Neural cell (in vitro differentiated cells): Measurements from ENCODE around the gene LRRK1. TPM values are rescaled to one million over a fixed set of nuclear protein-coding genes. Genes with fewer than 3 reads are reported as not detected.

Experiments
- H2AFZ ChIP-seq: fragments of 200-600, 300-800 bp; sonication (generic), shearing (Covaris generic); 2 replicates; pipeline ENCODE4 v1.6.0; 2014; ENCODE audit warnings: low read depth, mild to moderate bottlenecking, antibody characterized with exemption, low read length, moderate library complexity
- H3F3A ChIP-seq: fragments of 200-600 bp; shearing (Covaris generic); 2 replicates; pipeline ENCODE4 v1.6.1; 2016; ENCODE audit warnings: mild to moderate bottlenecking, moderate library complexity, mixed read lengths, antibody characterized with exemption, low read length; ENCODE audit not compliant: insufficient read depth, poor library complexity, severe bottlenecking
- H3K27ac ChIP-seq: fragments of 200-600, 300-800 bp; sonication (generic), shearing (Covaris generic); 2 replicates; pipeline ENCODE4 v1.5.1; 2014; ENCODE audit warnings: mild to moderate bottlenecking, low read length, moderate library complexity
- H3K27me3 ChIP-seq: fragments of 300-800, 200-600 bp; sonication (generic), shearing (Covaris generic); 2 replicates; pipeline ENCODE4 v1.6.0; 2014; ENCODE audit warnings: mild to moderate bottlenecking, low read depth, low read length, moderate library complexity; ENCODE audit not compliant: insufficient read depth
- H3K36me3 ChIP-seq: fragments of 300-800, 200-600 bp; sonication (generic), shearing (Covaris generic); 2 replicates; pipeline ENCODE4 v1.5.1; 2014; ENCODE audit warnings: mild to moderate bottlenecking, antibody characterized with exemption, low read length, moderate library complexity; ENCODE audit not compliant: insufficient read depth
- H3K4me2 ChIP-seq: fragments of 300-800, 200-600 bp; sonication (generic), shearing (Covaris generic); 2 replicates; pipeline ENCODE4 v1.6.0; 2014; ENCODE audit warnings: mild to moderate bottlenecking, low read length
- H3K4me3 ChIP-seq: fragments of 300-800, 200-600 bp; sonication (generic), shearing (Covaris generic); 2 replicates; pipeline ENCODE4 v1.5.1; 2014; ENCODE audit warnings: mild to moderate bottlenecking, low read length, moderate library complexity
- H3K79me2 ChIP-seq: fragments of 200-600 bp; shearing (Covaris generic); replicated peaks from 2 replicates; pipeline ENCODE4 v1.6.0; 2014; ENCODE audit warnings: mild to moderate bottlenecking, low read length, moderate library complexity; ENCODE audit not compliant: insufficient read depth
- H3K9ac ChIP-seq: fragments of 300-800, 200-600 bp; sonication (generic), shearing (Covaris generic); 2 replicates; pipeline ENCODE4 v1.6.1; 2016; ENCODE audit warnings: mild to moderate bottlenecking, low read length, mixed read lengths
- H3K9me2 ChIP-seq: fragments of 200-600 bp; shearing (Covaris generic); 2 replicates; pipeline ENCODE4 v1.6.1; 2016; ENCODE audit warnings: mild to moderate bottlenecking, low read length, mixed read lengths; ENCODE audit not compliant: insufficient read depth
- H3K9me3 ChIP-seq: fragments of 200-600, 300-800 bp; sonication (generic), shearing (Covaris generic); 2 replicates; pipeline ENCODE4 v1.6.1; 2016; ENCODE audit warnings: mild to moderate bottlenecking, mixed run types, low read length, moderate library complexity, mixed read lengths
- H4K20me1 ChIP-seq: fragments of 200-600 bp; shearing (Covaris generic); 2 replicates; pipeline ENCODE4 v1.6.1; 2016; ENCODE audit warnings: mild to moderate bottlenecking, mixed run types; ENCODE audit not compliant: insufficient read depth
- CTCF ChIP-seq: fragments of 450-650 bp; IDR thresholded peaks from 2 replicates; pipeline ENCODE4 v1.5.1; 2014; ENCODE audit warnings: antibody characterized with exemption, mild to moderate bottlenecking, moderate library complexity; ENCODE audit not compliant: poor library complexity, severe bottlenecking
- EP300 ChIP-seq: fragments of 450-650 bp; conservative IDR thresholded peaks from 2 replicates; pipeline ENCODE4 v1.6.1; 2014; ENCODE audit warnings: antibody characterized with exemption, mild to moderate bottlenecking, moderate library complexity; ENCODE audit not compliant: poor library complexity, severe bottlenecking
- EZH2 ChIP-seq: fragments of 200-600, 300-800 bp; shearing (Covaris generic), sonication (generic); IDR thresholded peaks from 2 replicates; pipeline ENCODE4 v1.6.1; 2014; ENCODE audit warnings: antibody characterized with exemption, low read length, borderline replicate concordance, mild to moderate bottlenecking; ENCODE audit not compliant: insufficient read depth, poor library complexity, severe bottlenecking
- MXI1 ChIP-seq: fragments of 450-650 bp; conservative IDR thresholded peaks from 2 replicates; pipeline ENCODE4 v1.6.1; 2014; ENCODE audit warnings: antibody characterized with exemption, mild to moderate bottlenecking; ENCODE audit not compliant: poor library complexity, severe bottlenecking
- POLR2AphosphoS5 ChIP-seq: IDR thresholded peaks from 2 replicates; pipeline ENCODE4 v1.6.1; 2012
- RAD21 ChIP-seq: fragments of 450-650 bp; conservative IDR thresholded peaks from 2 replicates; pipeline ENCODE4 v1.6.1; 2014; ENCODE audit warnings: antibody characterized with exemption, mild to moderate bottlenecking, moderate library complexity
- REST ChIP-seq: IDR thresholded peaks from 2 replicates; pipeline ENCODE4 v1.6.1; 2012; ENCODE audit warnings: borderline replicate concordance
- SMC3 ChIP-seq: fragments of 450-650 bp; conservative IDR thresholded peaks from 2 replicates; pipeline ENCODE4 v1.6.1; 2014; ENCODE audit warnings: antibody characterized with exemption, mild to moderate bottlenecking, moderate library complexity; ENCODE audit not compliant: poor library complexity
- TAF1 ChIP-seq: IDR thresholded peaks from 2 replicates; pipeline ENCODE4 v1.6.1; 2012; ENCODE audit warnings: low read depth
- polyA plus RNA-seq: library from polyadenylated mRNA; depleted of rRNA; stranded (reverse); fragments of >200 nt; gene quantifications from 2 replicates; pipeline ENCODE4 v1.2.3, GENCODE V29; 2014

Gene LRRK1
- polyA plus RNA-seq, 1 donor from 2014 or later: 0.06 TPM

GRCh38 chr15:100881573-100882336 is 37.4 kb upstream of the LRRK1 start:
- Histone ChIP-seq H3K36me3 (no peaks in the 10 kb centered on the region), H3K9me3 (no peaks in the 10 kb centered on the region), H3K79me2 (no peaks in the 10 kb centered on the region), H3K9me2 (no peaks in the 10 kb centered on the region), H3K9ac (no peak overlapping the region), H3K4me2 (no peak overlapping the region), H2AFZ (no peak overlapping the region), H3K4me3 (no peak overlapping the region), H3K27ac (no peak overlapping the region), H3F3A (no peaks in the 10 kb centered on the region), H4K20me1 (no peaks in the 10 kb centered on the region), H3K27me3 (peaks cover 72% of the 10 kb centered on the region)
- no peak for TF ChIP-seq CTCF
- no peak for TF ChIP-seq REST
- TF ChIP-seq RAD21: no peak
- TF ChIP-seq EZH2: no peak
- TF ChIP-seq SMC3: no peak
- TF ChIP-seq EP300: no peak
- TF ChIP-seq POLR2AphosphoS5: no peak
- no peak for TF ChIP-seq MXI1
- no peak for TF ChIP-seq TAF1

GRCh38 chr15:100885116-100885515 is 34.0 kb upstream of the LRRK1 start:
- H3K9me3 ChIP-seq: no peaks in the 10 kb centered on the region
- no peaks in the 10 kb centered on the region for H3F3A ChIP-seq
- H3K27ac ChIP-seq: no peak overlapping the region
- peaks cover 43% of the 10 kb centered on the region for H3K27me3 ChIP-seq
- no peaks in the 10 kb centered on the region for H3K79me2 ChIP-seq
- no peak overlapping the region for H3K4me3 ChIP-seq
- no peaks in the 10 kb centered on the region for H3K36me3 ChIP-seq
- H2AFZ ChIP-seq: no peak overlapping the region
- H3K4me2 ChIP-seq: no peak overlapping the region
- no peaks in the 10 kb centered on the region for H3K9me2 ChIP-seq
- TF ChIP-seq SMC3 (no peak), REST (no peak), MXI1 (no peak), EP300 (no peak), POLR2AphosphoS5 (no peak), CTCF (no peak), TAF1 (no peak), EZH2 (no peak), RAD21 (no peak)
- no peak overlapping the region for H3K9ac ChIP-seq
- no peaks in the 10 kb centered on the region for H4K20me1 ChIP-seq
